Endothelial cell of umbilical vein (primary cell): ENCODE data around the gene GPX5. TPM values are rescaled to one million over a fixed set of nuclear protein-coding genes. Genes with fewer than 3 reads are reported as not detected.

ENCODE experiments used
- BruUV-seq: library from RNA; stranded (reverse); fragments of 400-500 nt; replicated peaks from 2 replicates; lab custom pipeline; 2021; lab: Mats Ljungman, UMichigan
- CTCF ChIA-PET: fragments of 300-600, 350-600 bp; sonication (Branson Sonifier 250); formaldehyde crosslinking; loops from one replicate; lab custom pipeline; 2021; ENCODE audit warnings: antibody characterized with exemption, inconsistent platforms; lab: Charles Lee
- POLR2A ChIA-PET: fragments of 300-600, 350-600 bp; sonication (Branson Sonifier 250); formaldehyde crosslinking; loops from one replicate; lab custom pipeline; 2021; ENCODE audit warnings: antibody characterized with exemption, inconsistent platforms; lab: Charles Lee
- DNase-seq: peaks from one replicate; pipeline ENCODE4 v3.0.0-alpha.2; 2011; ENCODE audit warnings: low read depth, low spot score
- FAIRE-seq: peaks from 2 replicates; lab custom pipeline; 2011; peaks lifted over from hg19 to GRCh38; lab: Jason Lieb, UNC
- H2AFZ ChIP-seq: 2 replicates; pipeline ENCODE4 v1.6.0; 2012; ENCODE audit warnings: low read depth, low read length, control low read depth, inconsistent platforms
- H3K27ac ChIP-seq: 2 replicates; pipeline ENCODE4 v1.5.1; 2011; ENCODE audit warnings: low read depth, mild to moderate bottlenecking, control low read depth, low read length, moderate library complexity; ENCODE audit not compliant: insufficient read depth
- H3K27me3 ChIP-seq, 2 experiments: 2 replicates each; pipeline versions ENCODE4 v1.6.0 to v1.6.1; 2011; ENCODE audit warnings: low read length in 2 of 2, mixed read lengths in 1 of 2; ENCODE audit not compliant: control insufficient read depth in 2 of 2, insufficient read depth in 2 of 2
- H3K36me3 ChIP-seq, 2 experiments: 2 replicates in 1 of 2; 3 replicates in 1 of 2; pipeline ENCODE4 v1.5.1; 2011; ENCODE audit warnings: low read length in 2 of 2, mild to moderate bottlenecking in 1 of 2, moderate library complexity in 1 of 2; ENCODE audit not compliant: control insufficient read depth in 2 of 2, insufficient read depth in 2 of 2; ENCODE audit errors: extremely low read depth in 1 of 2
- H3K4me1 ChIP-seq: 3 replicates; pipeline ENCODE4 v1.5.1; 2011; ENCODE audit warnings: mild to moderate bottlenecking, low read length; ENCODE audit not compliant: control insufficient read depth, insufficient read depth; ENCODE audit errors: extremely low read depth
- H3K4me2 ChIP-seq: 2 replicates; pipeline ENCODE4 v1.6.1; 2011; ENCODE audit warnings: low read length, control low read depth, mixed read lengths; ENCODE audit not compliant: insufficient read depth
- H3K4me3 ChIP-seq, 3 experiments: fragments of 200-600 bp in 1 of 3; sonication (generic), shearing (Covaris generic) in 1 of 3; replicated peaks in 1 of 3; 2 replicates each; pipeline ENCODE4 v1.5.1; 2011 to 2016; ENCODE audit warnings: control low read depth in 3 of 3, low read length in 3 of 3, mild to moderate bottlenecking in 2 of 3, inconsistent platforms in 1 of 3, low read depth in 1 of 3, moderate library complexity in 1 of 3; ENCODE audit not compliant: insufficient read depth in 1 of 3
- H3K79me2 ChIP-seq: 2 replicates; pipeline ENCODE4 v1.6.0; 2012; ENCODE audit warnings: low read length, inconsistent platforms; ENCODE audit not compliant: control insufficient read depth, insufficient read depth
- H3K9ac ChIP-seq: replicated peaks from 2 replicates; pipeline ENCODE3; 2011; ENCODE audit warnings: low read length, control low read depth; ENCODE audit not compliant: insufficient read depth; ENCODE audit errors: extremely low read depth
- H3K9me1 ChIP-seq: replicated peaks from 3 replicates; pipeline ENCODE4 v1.6.0; 2011; ENCODE audit warnings: mild to moderate bottlenecking, low read length; ENCODE audit not compliant: control insufficient read depth, insufficient read depth; ENCODE audit errors: extremely low read depth
- H3K9me3 ChIP-seq: replicated peaks from 2 replicates; pipeline ENCODE4 v1.5.1; 2012; ENCODE audit warnings: low read length, inconsistent platforms; ENCODE audit not compliant: control insufficient read depth, insufficient read depth
- H4K20me1 ChIP-seq: replicated peaks from 2 replicates; pipeline ENCODE3; 2011; ENCODE audit warnings: mild to moderate bottlenecking, low read length; ENCODE audit not compliant: control insufficient read depth, insufficient read depth; ENCODE audit errors: extremely low read depth
- EZH2 ChIP-seq: IDR thresholded peaks from 2 replicates; pipeline ENCODE4 v1.6.1; 2012; ENCODE audit warnings: borderline replicate concordance, low read depth, mild to moderate bottlenecking, moderate library complexity, low read length, inconsistent platforms; ENCODE audit not compliant: severe bottlenecking
- FOS ChIP-seq: IDR thresholded peaks from 2 replicates; pipeline ENCODE4 v1.6.1; 2011; ENCODE audit warnings: mild to moderate bottlenecking, low read length, moderate library complexity, borderline replicate concordance; ENCODE audit not compliant: insufficient read depth
- GATA2 ChIP-seq: IDR thresholded peaks from 2 replicates; pipeline ENCODE4 v1.7.0; 2011; ENCODE audit warnings: low read depth, mild to moderate bottlenecking, moderate library complexity, mixed read lengths, low read length; ENCODE audit not compliant: insufficient read length, insufficient read depth
- POLR2A ChIP-seq: IDR thresholded peaks from 2 replicates; pipeline ENCODE4 v1.6.1; 2012; ENCODE audit warnings: low read depth, mild to moderate bottlenecking, control low read depth, low read length
- POLR2AphosphoS5 ChIP-seq: IDR thresholded peaks from 2 replicates; pipeline ENCODE4 v1.6.1; 2012; ENCODE audit warnings: low read depth, mild to moderate bottlenecking, control low read depth, low read length, moderate library complexity; ENCODE audit not compliant: insufficient read depth
- dilution Hi-C: fragments of 300-500 bp; cut with MboI; formaldehyde crosslinking; loops from one replicate; pipeline ENCODE4 v1.15.0; 2019; ENCODE audit warnings: low sequenced_read_pairs; ENCODE audit not compliant: extremely low pct_ligation_motif_present
- intact Hi-C: fragments of 100-400 bp; cut with micrococcal nuclease; formaldehyde crosslinking; loops from one replicate; pipeline ENCODE4 v1.10.0; 2022
- polyA plus RNA-seq, 4 experiments: library from polyadenylated mRNA; depleted of rRNA in 3 of 4; stranded (reverse) in 3 of 4; unstranded in 1 of 4; fragments of >200 nt; gene quantifications; 2 replicates each; pipeline versions ENCODE4 v1.2.1 to v1.2.3, GENCODE V29; 2011 to 2012; ENCODE audit warnings: missing spikeins in 1 of 4
- total RNA-seq: library from RNA; stranded (reverse); gene quantifications from 2 replicates; pipeline ENCODE4 v1.2.3, GENCODE V29; 2021
- TF ChIP-seq, protein P1 (sequence below): IDR thresholded peaks from 2 replicates; pipeline ENCODE4 v1.6.1; 2011; ENCODE audit not compliant: insufficient read depth, insufficient read length

Gene GPX5
- total and polyA plus RNA-seq, 2 donors (not counting 3 experiments of a cell fraction or from before 2014, with no cell fraction given) = not detected

DNA sequence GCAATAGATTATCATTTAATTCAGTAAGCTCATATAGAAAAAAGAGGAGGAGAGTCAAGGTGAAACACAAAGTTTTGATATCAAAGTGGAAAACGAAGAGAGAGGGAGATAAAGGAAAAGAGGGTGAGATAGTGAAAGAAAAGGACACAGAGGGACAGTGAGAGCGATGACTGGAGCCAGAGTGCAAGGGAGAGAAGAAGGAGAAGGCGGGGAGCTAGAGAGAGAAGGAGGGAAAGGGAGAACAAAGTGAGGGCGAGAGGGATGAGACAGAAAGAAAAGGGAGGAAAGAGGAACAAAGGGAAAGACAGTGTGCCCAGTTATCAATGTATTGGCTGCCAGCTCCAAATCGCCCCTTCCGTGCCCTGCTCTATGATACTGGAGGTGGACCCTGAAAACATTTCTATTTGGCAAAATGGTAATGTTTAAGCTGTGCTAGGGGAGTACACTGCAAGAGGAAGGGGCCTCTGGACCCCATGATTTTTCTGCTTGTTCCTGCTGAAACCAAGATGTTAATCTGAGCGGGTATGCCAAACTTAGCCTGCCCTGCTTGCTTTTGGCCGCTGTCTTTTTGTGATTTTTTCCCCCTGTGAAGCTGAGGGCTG is 27.8 kb downstream of the GPX5 start:
- Histone ChIP-seq H4K20me1 (no peaks in the 10 kb centered on the region), H3K27ac (no peak overlapping the region), H3K27me3 (peaks cover 5 to 17% of the 10 kb centered on the region in 2 experiments), H3K9me3 (no peaks in the 10 kb centered on the region), H3K4me2 (no peak overlapping the region), H3K79me2 (no peaks in the 10 kb centered on the region), H3K4me1 (no peaks in the 10 kb centered on the region), H3K36me3 (no peaks in the 10 kb centered on the region), H3K9ac (no peak overlapping the region), H3K9me1 (no peaks in the 10 kb centered on the region), H2AFZ (no peak overlapping the region), H3K4me3 (no peak overlapping the region)
- CTCF ChIA-PET = interaction anchor here (1.2 kb wide), 1 partner anchor 11 kb away, joined by 3 read pairs; no protein-coding TSS in a partner anchor
- no peak for FAIRE-seq
- intact Hi-C loops = no loop called here
- POLR2A ChIA-PET = interaction anchor here (0.6 kb wide), 1 partner anchor 11 kb away, joined by 3 read pairs; no protein-coding TSS in a partner anchor
- dilution Hi-C loops = no loop called here
- no peak for DNase-seq
- no TSS peak for BruUV-seq
- no peak for TF ChIP-seq POLR2AphosphoS5

DNA sequence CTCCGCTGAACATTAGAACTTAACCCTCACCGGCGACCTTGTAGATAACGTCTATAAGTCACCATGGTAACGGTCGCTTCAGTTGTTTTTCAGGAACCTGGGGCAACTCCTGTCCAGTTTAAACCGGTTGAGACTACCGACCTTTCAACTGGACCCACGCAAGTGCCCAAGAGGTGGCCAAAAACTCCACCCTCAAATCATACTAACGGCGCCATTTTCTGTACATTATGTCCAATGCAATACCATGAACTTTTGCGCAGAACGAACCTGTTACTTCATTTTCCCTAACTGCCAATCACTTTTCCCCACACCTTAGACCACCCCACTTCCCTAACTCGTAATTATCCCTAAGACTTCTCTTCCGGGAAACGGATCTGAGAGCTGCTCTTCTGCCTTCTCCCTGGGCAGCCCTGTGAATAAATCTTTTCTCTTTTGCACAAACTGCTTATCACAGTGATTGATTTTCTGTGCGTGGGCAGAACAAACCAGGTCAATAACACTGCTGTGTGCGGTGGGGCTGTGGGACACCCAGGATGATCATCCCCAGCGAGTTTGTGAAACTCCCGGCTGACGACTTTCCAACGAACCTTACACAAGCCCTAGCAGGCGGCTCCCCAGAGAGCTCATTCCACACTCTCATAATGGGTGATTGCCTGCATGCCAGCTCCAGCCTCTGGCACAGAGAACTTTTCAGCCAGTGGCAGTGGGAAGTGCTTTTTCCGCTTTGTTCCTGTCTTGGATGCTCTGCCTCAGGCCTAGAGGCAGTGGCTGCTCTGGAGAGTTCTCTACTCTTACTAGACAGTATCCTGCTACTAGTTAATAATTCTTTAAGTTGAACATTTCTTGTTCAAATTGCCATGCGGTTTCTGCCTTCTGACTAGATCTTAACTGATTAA is 28.6 kb downstream of the GPX5 start:
- Histone ChIP-seq H2AFZ (no peak overlapping the region), H3K9me3 (no peaks in the 10 kb centered on the region), H3K4me2 (no peak overlapping the region), H3K27ac (no peak overlapping the region), H3K4me1 (no peaks in the 10 kb centered on the region), H4K20me1 (no peaks in the 10 kb centered on the region), H3K27me3 (peaks cover 5 to 17% of the 10 kb centered on the region in 2 experiments), H3K9ac (no peak overlapping the region), H3K79me2 (no peaks in the 10 kb centered on the region), H3K36me3 (no peaks in the 10 kb centered on the region), H3K9me1 (no peaks in the 10 kb centered on the region), H3K4me3 (no peak overlapping the region)
- TF ChIP-seq EZH2 = no peak
- no peak for TF ChIP-seq FOS
- TF ChIP-seq, protein P1, sequence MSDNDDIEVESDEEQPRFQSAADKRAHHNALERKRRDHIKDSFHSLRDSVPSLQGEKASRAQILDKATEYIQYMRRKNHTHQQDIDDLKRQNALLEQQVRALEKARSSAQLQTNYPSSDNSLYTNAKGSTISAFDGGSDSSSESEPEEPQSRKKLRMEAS = no peak
- no peak for TF ChIP-seq POLR2A
- no peak for TF ChIP-seq GATA2
- no peak for FAIRE-seq
- CTCF ChIA-PET = interaction anchor here (1.2 kb wide), 1 partner anchor 11 kb away, joined by 3 read pairs; no protein-coding TSS in a partner anchor
- no peak for DNase-seq
- POLR2A ChIA-PET = interaction anchor here (0.6 kb wide), 1 partner anchor 35 kb away, joined by 5 read pairs; no protein-coding TSS in a partner anchor
- intact Hi-C loops = no loop called here
- no TSS peak for BruUV-seq
- dilution Hi-C loops = no loop called here
